B cell (primary cell): ENCODE results near the gene PRRT1.
"Not testable (repeated sequence)": the region's sequence is repeated elsewhere in the genome, so short reads cannot be mapped to it uniquely, and the experiment has no call there.

Experiments
- CTCF ChIP-seq: fragments of 200-600 bp; IDR thresholded peaks from one replicate; pipeline ENCODE4 v1.8.0; 2022; ENCODE audit warnings: antibody characterized with exemption, mild to moderate bottlenecking
- EZH2 ChIP-seq: IDR thresholded peaks from 2 replicates; pipeline ENCODE4 v1.6.1; 2012; ENCODE audit warnings: borderline replicate concordance, low read depth, mild to moderate bottlenecking, moderate library complexity, low read length; ENCODE audit not compliant: insufficient read depth, poor library complexity, severe bottlenecking

- not testable (repeated sequence) for TF ChIP-seq CTCF, EZH2
Observed at GRCh38 chr6:32185681-32186131, 34.0 kb upstream of the PRRT1 start.
